Keratinocyte (primary cell): ENCODE measurements around the gene DAB1. TPM values are rescaled to one million over a fixed set of nuclear protein-coding genes. Genes with fewer than 3 reads are reported as not detected.

ENCODE experiments used
- DNase-seq: peaks from one replicate; pipeline ENCODE4 v3.0.0-alpha.2; 2011; ENCODE audit warnings: low read depth, missing footprints, low spot score
- FAIRE-seq: peaks from 2 replicates; lab custom pipeline; 2011; peaks lifted over from hg19 to GRCh38; lab: Jason Lieb, UNC
- H2AFZ ChIP-seq: 2 replicates; pipeline ENCODE4 v1.6.0; 2012; ENCODE audit warnings: low read length, control low read depth, inconsistent platforms; ENCODE audit not compliant: control insufficient read depth
- H3K27ac ChIP-seq: 2 replicates; pipeline ENCODE4 v1.5.1; 2011; ENCODE audit warnings: low read length; ENCODE audit not compliant: control insufficient read depth, insufficient read depth
- H3K27me3 ChIP-seq: 3 replicates; pipeline ENCODE4 v1.6.0; 2011; ENCODE audit warnings: low read length; ENCODE audit not compliant: control insufficient read depth, insufficient read depth; ENCODE audit errors: extremely low read depth
- H3K36me3 ChIP-seq, 2 experiments: 2 replicates in 1 of 2; 3 replicates in 1 of 2; pipeline ENCODE4 v1.5.1; 2011; ENCODE audit warnings: low read length in 2 of 2, mild to moderate bottlenecking in 1 of 2; ENCODE audit not compliant: control insufficient read depth in 2 of 2, insufficient read depth in 2 of 2; ENCODE audit errors: extremely low read depth in 1 of 2
- H3K4me1 ChIP-seq: 3 replicates; pipeline ENCODE4 v1.5.1; 2011; ENCODE audit warnings: low read length; ENCODE audit not compliant: control insufficient read depth, insufficient read depth; ENCODE audit errors: extremely low read depth
- H3K4me2 ChIP-seq: 3 replicates; pipeline ENCODE4 v1.6.0; 2011; ENCODE audit warnings: low read depth, low read length; ENCODE audit not compliant: control insufficient read depth, insufficient read depth; ENCODE audit errors: extremely low read depth
- H3K4me3 ChIP-seq, 3 experiments: fragments of 200-600 bp in 1 of 3; sonication (generic) in 1 of 3; 2 replicates in 2 of 3; 3 replicates in 1 of 3; pipeline ENCODE4 v1.5.1; 2011 to 2016; ENCODE audit warnings: low read length in 3 of 3, mild to moderate bottlenecking in 3 of 3, control low read depth in 2 of 3, inconsistent platforms in 1 of 3, low read depth in 1 of 3, mixed read lengths in 1 of 3, mixed run types in 1 of 3, moderate library complexity in 1 of 3; ENCODE audit not compliant: control insufficient read depth in 2 of 3, insufficient read depth in 2 of 3; ENCODE audit errors: extremely low read depth in 1 of 3
- H3K79me2 ChIP-seq: 2 replicates; pipeline ENCODE4 v1.6.0; 2012; ENCODE audit warnings: low read length; ENCODE audit not compliant: control insufficient read depth, insufficient read depth
- H3K9ac ChIP-seq: 3 replicates; pipeline ENCODE4 v1.6.0; 2011; ENCODE audit warnings: low read length; ENCODE audit not compliant: control insufficient read depth, insufficient read depth; ENCODE audit errors: extremely low read depth
- H3K9me1 ChIP-seq: 3 replicates; pipeline ENCODE4 v1.6.0; 2011; ENCODE audit warnings: low read length; ENCODE audit not compliant: control insufficient read depth, insufficient read depth; ENCODE audit errors: extremely low read depth
- H3K9me3 ChIP-seq: 2 replicates; pipeline ENCODE4 v1.5.1; 2012; ENCODE audit warnings: low read depth, low read length; ENCODE audit not compliant: control insufficient read depth
- H4K20me1 ChIP-seq: 3 replicates; pipeline ENCODE4 v1.6.0; 2011; ENCODE audit warnings: low read length; ENCODE audit not compliant: control insufficient read depth, insufficient read depth; ENCODE audit errors: extremely low read depth
- CTCF ChIP-seq, 3 experiments: IDR thresholded peaks in 1 of 3; conservative IDR thresholded peaks in 1 of 3; optimal IDR thresholded peaks in 1 of 3; 2 replicates in 2 of 3; 3 replicates in 1 of 3; pipeline versions ENCODE3 to v1.5.1; 2011; ENCODE audit warnings: low read length in 3 of 3, mild to moderate bottlenecking in 3 of 3, moderate library complexity in 2 of 3, control low read depth in 1 of 3, inconsistent platforms in 1 of 3; ENCODE audit not compliant: insufficient read depth in 2 of 3; ENCODE audit errors: extremely low read depth in 1 of 3
- EZH2 ChIP-seq: IDR thresholded peaks from one replicate; pipeline ENCODE4 v1.6.1; 2012; ENCODE audit warnings: inconsistent platforms, mild to moderate bottlenecking, low read length, moderate library complexity
- dilution Hi-C: fragments of 300-500 bp; cut with MboI; formaldehyde crosslinking; loops from one replicate; pipeline ENCODE4 v1.7.0; 2020; ENCODE audit warnings: low sequenced_read_pairs; ENCODE audit not compliant: extremely low pct_ligation_motif_present
- polyA plus RNA-seq, 5 experiments: library from polyadenylated mRNA; depleted of rRNA in 3 of 5; stranded (reverse) in 3 of 5; stranded (forward) in 1 of 5; unstranded in 1 of 5; fragments of >200 nt; gene quantifications; 1 replicate in 1 of 5; 2 replicates in 3 of 5; 3 replicates in 1 of 5; pipeline versions ENCODE4 v1.2.1 to v1.2.3, GENCODE V29; 2011 to 2012; ENCODE audit warnings: missing spikeins in 2 of 5, low read depth in 1 of 5, low replicate concordance in 1 of 5

DAB1 gene
- polyA plus RNA-seq, 1 donor (not counting 4 experiments of a cell fraction or from before 2014, with no cell fraction given) = 0.01 TPM

DNA sequence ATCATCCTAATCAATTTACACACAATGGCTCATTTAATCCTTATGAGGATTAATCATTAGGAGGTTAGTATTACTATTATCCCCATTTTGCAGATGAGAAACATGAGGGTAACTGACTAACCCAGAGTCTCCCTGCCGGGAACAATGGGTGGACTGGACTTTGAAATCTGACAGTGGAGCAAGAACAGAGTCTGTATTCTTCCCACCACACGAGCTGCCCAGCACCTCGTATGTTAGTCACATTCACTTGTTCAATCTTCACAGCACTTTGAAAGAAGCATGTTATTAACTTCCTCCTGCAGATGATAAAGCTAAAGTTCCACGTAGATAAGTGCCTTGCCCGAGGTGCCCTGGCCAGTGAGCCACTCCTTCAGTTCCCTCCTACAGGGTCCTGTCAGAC lies 470.5 kb downstream of the DAB1 start:
- TF ChIP-seq CTCF (optimal IDR thresholded peaks at IDR 0.05 in 1 of 3, IDR thresholded peaks at IDR 0.05 in 1 of 3, conservative IDR thresholded peaks at IDR 0.05 in 1 of 3; ENCODE audit: extremely low read depth in 1 of 3, insufficient read depth in 2 of 3, low read length in 3 of 3) (no peak), EZH2 (no peak)
- Histone ChIP-seq H3K4me3 (no peak overlapping the region), H4K20me1 (no peaks in the 10 kb centered on the region), H3K4me1 (no peaks in the 10 kb centered on the region), H3K9me1 (no peaks in the 10 kb centered on the region), H3K9ac (no peak overlapping the region), H3K9me3 (no peaks in the 10 kb centered on the region), H3K27ac (no peak overlapping the region), H3K36me3 (no peaks in the 10 kb centered on the region), H3K4me2 (no peak overlapping the region), H3K27me3 (no peaks in the 10 kb centered on the region), H3K79me2 (no peaks in the 10 kb centered on the region), H2AFZ (no peak overlapping the region)
- dilution Hi-C loops = no loop called here
- FAIRE-seq = no peak
- DNase-seq = no peak

- Histone ChIP-seq H3K9me1 (no peaks in the 10 kb centered on the region), H3K9ac (no peak overlapping the region), H3K4me3 (no peak overlapping the region), H3K4me2 (no peak overlapping the region), H2AFZ (no peak overlapping the region), H3K4me1 (no peaks in the 10 kb centered on the region), H3K27me3 (no peaks in the 10 kb centered on the region), H3K79me2 (no peaks in the 10 kb centered on the region), H4K20me1 (no peaks in the 10 kb centered on the region), H3K9me3 (no peaks in the 10 kb centered on the region), H3K36me3 (no peaks in the 10 kb centered on the region), H3K27ac (no peak overlapping the region)
- TF ChIP-seq EZH2 (no peak), CTCF (optimal IDR thresholded peaks at IDR 0.05 in 1 of 3, IDR thresholded peaks at IDR 0.05 in 1 of 3, conservative IDR thresholded peaks at IDR 0.05 in 1 of 3; ENCODE audit: extremely low read depth in 1 of 3, insufficient read depth in 2 of 3, low read length in 3 of 3) (no peak)
- dilution Hi-C loops = no loop called here
- DNase-seq (no peak), FAIRE-seq (no peak)
These were observed 471.4 kb downstream of the DAB1 start for GRCh38 chr1:56952501-56952900.
